Measurements from ENCODE around the gene IGF2BP3. TPM values are rescaled to one million over a fixed set of nuclear protein-coding genes. Genes with fewer than 3 reads are reported as not detected.
A peak's percentile ranks its signal among the peaks of the same experiment; 100 is the strongest.

The IGF2BP3 gene
- total RNA-seq, 4 donors from 2014 or later, result 45.8 TPM; not detected in 3

- intact Hi-C loops (cut with DNase I; ENCODE audit: low total_unique reads), result no loop called here
Measured at GRCh38 chr7:23261843-23262452, 208.3 kb downstream of the IGF2BP3 start.

GRCh38 chr7:23260371-23260770, 209.9 kb downstream of the IGF2BP3 start:
- TF ChIP-seq, protein P1, sequence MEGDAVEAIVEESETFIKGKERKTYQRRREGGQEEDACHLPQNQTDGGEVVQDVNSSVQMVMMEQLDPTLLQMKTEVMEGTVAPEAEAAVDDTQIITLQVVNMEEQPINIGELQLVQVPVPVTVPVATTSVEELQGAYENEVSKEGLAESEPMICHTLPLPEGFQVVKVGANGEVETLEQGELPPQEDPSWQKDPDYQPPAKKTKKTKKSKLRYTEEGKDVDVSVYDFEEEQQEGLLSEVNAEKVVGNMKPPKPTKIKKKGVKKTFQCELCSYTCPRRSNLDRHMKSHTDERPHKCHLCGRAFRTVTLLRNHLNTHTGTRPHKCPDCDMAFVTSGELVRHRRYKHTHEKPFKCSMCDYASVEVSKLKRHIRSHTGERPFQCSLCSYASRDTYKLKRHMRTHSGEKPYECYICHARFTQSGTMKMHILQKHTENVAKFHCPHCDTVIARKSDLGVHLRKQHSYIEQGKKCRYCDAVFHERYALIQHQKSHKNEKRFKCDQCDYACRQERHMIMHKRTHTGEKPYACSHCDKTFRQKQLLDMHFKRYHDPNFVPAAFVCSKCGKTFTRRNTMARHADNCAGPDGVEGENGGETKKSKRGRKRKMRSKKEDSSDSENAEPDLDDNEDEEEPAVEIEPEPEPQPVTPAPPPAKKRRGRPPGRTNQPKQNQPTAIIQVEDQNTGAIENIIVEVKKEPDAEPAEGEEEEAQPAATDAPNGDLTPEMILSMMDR (IDR thresholded peaks at IDR 0.05), result no peak
- TF ChIP-seq POLR2A (IDR thresholded peaks at IDR 0.05), result no peak
- no peak for DNase-seq
- no peaks in the 10 kb centered on the region for H3K27me3 ChIP-seq
- no peak overlapping the region for H3K27ac ChIP-seq
- intact Hi-C loops (cut with DNase I; ENCODE audit: low total_unique reads), result no loop called here
- H3K4me3 ChIP-seq, result no peak overlapping the region
- no peaks in the 10 kb centered on the region for H3K4me1 ChIP-seq
- no peaks in the 10 kb centered on the region for H3K36me3 ChIP-seq
- no peaks in the 10 kb centered on the region for H3K9me3 ChIP-seq

More at GRCh38 chr7:23261843-23262452, 208.3 kb downstream of the IGF2BP3 start:
- Histone ChIP-seq H3K4me3 (no peak overlapping the region), H3K4me1 (no peaks in the 10 kb centered on the region), H3K36me3 (no peaks in the 10 kb centered on the region), H3K27ac (no peak overlapping the region), H3K9me3 (no peaks in the 10 kb centered on the region), H3K27me3 (no peaks in the 10 kb centered on the region)
- TF ChIP-seq, protein P1 (IDR thresholded peaks at IDR 0.05), result peak; percentile 44 to 73 (median 54)
- no peak for TF ChIP-seq POLR2A (IDR thresholded peaks at IDR 0.05)
- peak; percentile 44 to 55 for DNase-seq

Small RNA genes within 50 kb of the gene (small RNA-seq; reads per million reads assigned to genes)
- gene AC079780.1 (not detected), gene RF00019 (not detected), gene RNU7-143P (not detected), gene SNORD65C (not detected)

Other genes starting within 250 kb of the IGF2BP3 start
- 100 to 1,000 TPM in 2 of 4 donors, 10 to 100 TPM in 2; 42.5 to 127 (median 93.7) TPM for gene GPNMB, start 223.7 kb downstream of the IGF2BP3 start, total RNA-seq
- 100 to 1,000 TPM in 1 of 4 donors, 10 to 100 TPM in 3; 33.7 to 117 (median 46.3) TPM for gene MALSU1, start 171.2 kb downstream of the IGF2BP3 start, total RNA-seq
- 100 to 1,000 TPM in 1 of 4 donors, 10 to 100 TPM in 3; 12.6 to 144 (median 80.6) TPM for gene TRA2A, start 61.5 kb upstream of the IGF2BP3 start, total RNA-seq
- gene CCDC126, start 126.9 kb upstream of the IGF2BP3 start, total RNA-seq, result 10 to 100 TPM in 3 of 4 donors, 1 to 10 TPM in 1; 1.3 to 29.1 (median 24.8) TPM
- 10 to 100 TPM in 1 of 4 donors, 1 to 10 TPM in 3; 4.7 to 11.5 (median 6.5) TPM for gene FAM221A, start 209.7 kb upstream of the IGF2BP3 start, total RNA-seq
- 1 to 10 TPM in 2 of 4 donors, not detected in 2; 2.1 TPM for gene STK31, start 239.7 kb upstream of the IGF2BP3 start, total RNA-seq